PFSK-1 (cell line): ENCODE data around the gene PTPN4.

ENCODE experiments used
- POLR2AphosphoS5 ChIP-seq: IDR thresholded peaks from 2 replicates; pipeline ENCODE4 v1.6.1; 2012; ENCODE audit warnings: low read depth, mild to moderate bottlenecking, control low read depth, low read length, moderate library complexity
- SIN3A ChIP-seq: IDR thresholded peaks from 2 replicates; pipeline ENCODE4 v1.6.1; 2012; ENCODE audit warnings: mild to moderate bottlenecking, low read length, moderate library complexity, borderline replicate concordance; ENCODE audit not compliant: insufficient read depth
- TAF1 ChIP-seq: IDR thresholded peaks from 2 replicates; pipeline ENCODE4 v1.6.1; 2012; ENCODE audit warnings: low read length, control low read depth, borderline replicate concordance; ENCODE audit not compliant: insufficient read depth
- TF ChIP-seq, protein P1 (sequence below), 2 experiments: IDR thresholded peaks; 2 replicates each; pipeline versions ENCODE4 v1.6.1 to v1.8.0; 2011 to 2012; ENCODE audit warnings: low read depth in 2 of 2, low read length in 2 of 2, control low read depth in 1 of 2, inconsistent platforms in 1 of 2, mild to moderate bottlenecking in 1 of 2, moderate library complexity in 1 of 2; ENCODE audit not compliant: insufficient read depth in 1 of 2

DNA sequence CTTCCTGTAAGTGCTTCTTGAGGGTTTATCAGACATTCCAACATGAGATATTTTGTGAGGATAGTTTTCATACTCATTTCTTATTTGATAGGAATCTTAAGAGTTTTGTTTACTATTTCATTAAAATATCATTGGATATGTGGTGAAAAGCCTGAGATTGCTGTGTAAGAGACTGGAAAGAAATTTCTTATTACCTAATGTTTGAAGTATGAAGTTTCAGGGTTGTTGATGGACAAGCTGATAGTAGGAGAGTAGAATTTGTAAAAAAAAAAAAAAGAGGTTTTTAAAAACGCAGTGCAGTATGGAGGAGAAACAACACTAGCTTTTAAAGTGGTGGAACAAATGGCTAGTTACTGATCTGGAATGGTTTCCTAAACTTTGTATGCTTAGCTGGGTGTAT, 260.8 kb downstream of the PTPN4 start:
- no peak for TF ChIP-seq TAF1
- TF ChIP-seq POLR2AphosphoS5, result no peak
- TF ChIP-seq, protein P1, sequence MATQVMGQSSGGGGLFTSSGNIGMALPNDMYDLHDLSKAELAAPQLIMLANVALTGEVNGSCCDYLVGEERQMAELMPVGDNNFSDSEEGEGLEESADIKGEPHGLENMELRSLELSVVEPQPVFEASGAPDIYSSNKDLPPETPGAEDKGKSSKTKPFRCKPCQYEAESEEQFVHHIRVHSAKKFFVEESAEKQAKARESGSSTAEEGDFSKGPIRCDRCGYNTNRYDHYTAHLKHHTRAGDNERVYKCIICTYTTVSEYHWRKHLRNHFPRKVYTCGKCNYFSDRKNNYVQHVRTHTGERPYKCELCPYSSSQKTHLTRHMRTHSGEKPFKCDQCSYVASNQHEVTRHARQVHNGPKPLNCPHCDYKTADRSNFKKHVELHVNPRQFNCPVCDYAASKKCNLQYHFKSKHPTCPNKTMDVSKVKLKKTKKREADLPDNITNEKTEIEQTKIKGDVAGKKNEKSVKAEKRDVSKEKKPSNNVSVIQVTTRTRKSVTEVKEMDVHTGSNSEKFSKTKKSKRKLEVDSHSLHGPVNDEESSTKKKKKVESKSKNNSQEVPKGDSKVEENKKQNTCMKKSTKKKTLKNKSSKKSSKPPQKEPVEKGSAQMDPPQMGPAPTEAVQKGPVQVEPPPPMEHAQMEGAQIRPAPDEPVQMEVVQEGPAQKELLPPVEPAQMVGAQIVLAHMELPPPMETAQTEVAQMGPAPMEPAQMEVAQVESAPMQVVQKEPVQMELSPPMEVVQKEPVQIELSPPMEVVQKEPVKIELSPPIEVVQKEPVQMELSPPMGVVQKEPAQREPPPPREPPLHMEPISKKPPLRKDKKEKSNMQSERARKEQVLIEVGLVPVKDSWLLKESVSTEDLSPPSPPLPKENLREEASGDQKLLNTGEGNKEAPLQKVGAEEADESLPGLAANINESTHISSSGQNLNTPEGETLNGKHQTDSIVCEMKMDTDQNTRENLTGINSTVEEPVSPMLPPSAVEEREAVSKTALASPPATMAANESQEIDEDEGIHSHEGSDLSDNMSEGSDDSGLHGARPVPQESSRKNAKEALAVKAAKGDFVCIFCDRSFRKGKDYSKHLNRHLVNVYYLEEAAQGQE (IDR thresholded peaks at IDR 0.05; ENCODE audit: insufficient read depth in 1 of 2, low read depth in 2 of 2, low read length in 2 of 2), result no peak
- no peak for TF ChIP-seq SIN3A
